ENCODE data around the gene LRP1B.

Gene LRP1B

DNA sequence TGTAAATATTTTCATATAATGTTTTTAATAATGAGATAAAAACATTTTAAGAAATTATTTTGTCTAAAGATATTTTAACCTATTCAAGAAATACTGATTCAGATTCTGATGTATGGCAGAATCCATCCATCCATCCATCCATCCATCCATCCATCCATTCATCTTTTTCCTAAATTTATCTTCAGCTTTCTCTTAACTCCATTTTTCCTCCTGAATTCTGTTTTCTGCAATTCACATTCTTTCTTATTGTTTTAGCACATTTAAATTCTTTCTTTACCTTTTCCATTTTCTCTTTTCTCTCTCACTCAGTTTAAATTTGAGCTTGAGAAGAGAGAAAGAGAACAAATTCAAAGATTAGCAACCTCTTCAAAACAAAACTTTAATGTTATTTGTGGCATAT, 3.6 kb downstream of the LRP1B start:
- H3K27me3 ChIP-seq = peaks cover 9% of the 10 kb centered on the region

DNA sequence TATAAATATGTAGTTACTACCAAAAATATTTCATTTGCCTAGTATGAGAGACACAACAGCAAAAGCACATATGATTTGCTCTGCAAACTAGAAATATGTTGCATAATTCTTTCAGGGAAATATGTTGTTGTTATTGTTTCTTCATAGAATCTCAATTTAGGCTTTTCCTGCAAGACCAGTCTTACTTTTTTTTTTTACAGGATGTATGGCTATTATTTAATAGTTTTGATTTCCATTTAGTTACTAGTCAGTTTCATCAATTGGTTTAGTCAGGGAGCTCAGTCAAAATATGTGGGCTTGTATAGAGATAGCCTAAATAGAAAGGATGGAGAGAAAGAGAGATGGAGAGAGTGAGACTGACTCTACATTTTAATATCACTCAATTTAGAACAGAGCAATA, 6.1 kb downstream of the LRP1B start:
- H3K9me3 ChIP-seq = no peaks in the 10 kb centered on the region

More for the DNA sequence above, 3.6 kb downstream of the LRP1B start:
- Histone ChIP-seq H3K36me3 (no peaks in the 10 kb centered on the region), H3K4me3 (ENCODE audit: low read depth, low read length) (no peak overlapping the region), H3K4me1 (no peaks in the 10 kb centered on the region), H3K9me3 (no peaks in the 10 kb centered on the region)
- DNase-seq = no peak
- TF ChIP-seq, protein P1, sequence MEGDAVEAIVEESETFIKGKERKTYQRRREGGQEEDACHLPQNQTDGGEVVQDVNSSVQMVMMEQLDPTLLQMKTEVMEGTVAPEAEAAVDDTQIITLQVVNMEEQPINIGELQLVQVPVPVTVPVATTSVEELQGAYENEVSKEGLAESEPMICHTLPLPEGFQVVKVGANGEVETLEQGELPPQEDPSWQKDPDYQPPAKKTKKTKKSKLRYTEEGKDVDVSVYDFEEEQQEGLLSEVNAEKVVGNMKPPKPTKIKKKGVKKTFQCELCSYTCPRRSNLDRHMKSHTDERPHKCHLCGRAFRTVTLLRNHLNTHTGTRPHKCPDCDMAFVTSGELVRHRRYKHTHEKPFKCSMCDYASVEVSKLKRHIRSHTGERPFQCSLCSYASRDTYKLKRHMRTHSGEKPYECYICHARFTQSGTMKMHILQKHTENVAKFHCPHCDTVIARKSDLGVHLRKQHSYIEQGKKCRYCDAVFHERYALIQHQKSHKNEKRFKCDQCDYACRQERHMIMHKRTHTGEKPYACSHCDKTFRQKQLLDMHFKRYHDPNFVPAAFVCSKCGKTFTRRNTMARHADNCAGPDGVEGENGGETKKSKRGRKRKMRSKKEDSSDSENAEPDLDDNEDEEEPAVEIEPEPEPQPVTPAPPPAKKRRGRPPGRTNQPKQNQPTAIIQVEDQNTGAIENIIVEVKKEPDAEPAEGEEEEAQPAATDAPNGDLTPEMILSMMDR (IDR thresholded peaks at IDR 0.05; ENCODE audit: low read depth, low read length) = no peak

DNA sequence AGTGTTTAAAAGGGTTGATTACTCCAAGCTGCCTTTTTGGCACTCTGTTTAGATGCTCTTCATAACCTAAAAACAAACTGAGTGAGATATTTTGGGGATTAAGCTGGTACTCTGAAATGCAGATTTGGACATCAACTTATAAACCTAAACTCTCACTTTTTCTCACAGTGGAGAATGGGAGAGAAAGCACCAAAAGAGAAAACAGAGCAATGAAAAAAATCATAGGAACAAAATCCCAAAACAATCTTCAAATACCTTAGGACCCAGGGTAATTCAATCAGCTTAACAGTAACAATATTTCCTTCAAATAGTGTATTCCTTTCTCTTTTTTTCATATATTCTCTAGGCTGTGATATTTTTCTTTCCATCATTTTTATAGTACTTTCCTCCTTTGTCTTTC, 11.5 kb downstream of the LRP1B start:
- no peaks in the 10 kb centered on the region for H3K4me1 ChIP-seq
- no peak for DNase-seq
- no peaks in the 10 kb centered on the region for H3K27me3 ChIP-seq
- no peaks in the 10 kb centered on the region for H3K9me3 ChIP-seq
- H3K36me3 ChIP-seq = no peaks in the 10 kb centered on the region
- TF ChIP-seq, protein P1 (IDR thresholded peaks at IDR 0.05; ENCODE audit: low read depth, low read length) = no peak
- no peak overlapping the region for H3K4me3 ChIP-seq (ENCODE audit: low read depth, low read length)

More for the DNA sequence above, 6.1 kb downstream of the LRP1B start:
- Histone ChIP-seq H3K36me3 (no peaks in the 10 kb centered on the region), H3K27me3 (no peaks in the 10 kb centered on the region; the same call in 1 of the 2 replicates), H3K4me1 (no peaks in the 10 kb centered on the region), H3K4me3 (ENCODE audit: low read depth, low read length) (no peak overlapping the region)
- TF ChIP-seq, protein P1 (IDR thresholded peaks at IDR 0.05; ENCODE audit: low read depth, low read length) = no peak
- no peak for DNase-seq

DNA sequence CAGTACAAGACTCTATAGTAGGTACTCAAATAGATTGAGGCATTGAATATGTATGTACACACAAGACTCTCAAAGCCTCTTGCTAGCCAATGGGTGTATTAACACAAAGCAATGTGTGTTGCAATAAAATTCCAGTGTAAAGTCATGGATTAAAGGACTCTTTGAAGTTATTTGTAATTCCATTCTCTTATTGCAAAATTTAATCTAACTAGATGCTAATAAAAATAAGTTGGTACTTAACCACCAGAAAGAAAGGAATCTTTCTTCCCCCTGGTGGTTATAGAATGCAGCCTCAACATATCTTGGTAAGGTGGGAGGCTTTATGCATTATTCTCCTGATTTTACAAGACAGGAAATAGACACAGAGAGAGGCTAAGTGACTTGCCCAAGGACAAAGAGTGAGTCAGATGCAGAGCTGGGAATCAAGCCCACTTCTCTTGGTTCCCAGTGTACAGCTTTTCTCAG, 18.0 kb downstream of the LRP1B start:
- Histone ChIP-seq H3K4me3 (ENCODE audit: low read depth, low read length) (no peak overlapping the region), H3K36me3 (no peaks in the 10 kb centered on the region), H3K4me1 (no peaks in the 10 kb centered on the region), H3K27me3 (no peaks in the 10 kb centered on the region), H3K9me3 (no peaks in the 10 kb centered on the region)
- TF ChIP-seq, protein P1 (IDR thresholded peaks at IDR 0.05; ENCODE audit: low read depth, low read length) = no peak
- DNase-seq = no peak

DNA sequence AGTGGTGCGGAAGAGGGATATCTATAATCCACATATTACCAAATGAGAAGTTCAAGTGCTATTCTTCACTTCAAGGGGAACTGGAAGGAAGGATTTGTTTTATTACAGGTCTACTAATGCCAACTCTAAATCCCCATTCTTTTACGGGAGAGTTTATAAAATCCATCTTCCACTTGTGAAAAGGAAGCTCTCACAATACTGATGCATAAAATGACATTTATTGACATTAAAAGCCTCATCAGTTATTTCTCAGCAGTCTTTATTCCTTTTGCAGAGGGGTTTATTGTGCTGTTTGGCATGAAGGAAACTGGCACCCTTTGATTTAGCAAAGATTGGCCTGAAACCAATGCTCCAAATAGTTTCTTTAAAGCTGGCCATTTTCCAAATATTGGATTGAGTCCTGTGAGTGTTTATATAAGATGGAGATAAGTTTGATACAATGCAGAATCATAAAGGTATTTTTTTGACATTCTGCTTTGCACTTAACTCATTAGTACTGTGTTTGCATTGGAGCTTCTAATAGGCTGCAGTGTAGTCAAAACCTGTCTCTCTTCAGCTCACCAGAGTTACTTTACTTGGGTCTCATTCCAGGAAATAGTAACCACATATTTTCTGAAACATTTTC, 26.6 kb downstream of the LRP1B start:
- no peaks in the 10 kb centered on the region for H3K4me1 ChIP-seq
- H3K9me3 ChIP-seq = no peaks in the 10 kb centered on the region
- TF ChIP-seq, protein P1 (IDR thresholded peaks at IDR 0.05; ENCODE audit: low read depth, low read length) = no peak
- H3K4me3 ChIP-seq (ENCODE audit: low read depth, low read length) = no peak overlapping the region
- no peaks in the 10 kb centered on the region for H3K27me3 ChIP-seq
- H3K36me3 ChIP-seq = no peaks in the 10 kb centered on the region
- DNase-seq = no peak

DNA sequence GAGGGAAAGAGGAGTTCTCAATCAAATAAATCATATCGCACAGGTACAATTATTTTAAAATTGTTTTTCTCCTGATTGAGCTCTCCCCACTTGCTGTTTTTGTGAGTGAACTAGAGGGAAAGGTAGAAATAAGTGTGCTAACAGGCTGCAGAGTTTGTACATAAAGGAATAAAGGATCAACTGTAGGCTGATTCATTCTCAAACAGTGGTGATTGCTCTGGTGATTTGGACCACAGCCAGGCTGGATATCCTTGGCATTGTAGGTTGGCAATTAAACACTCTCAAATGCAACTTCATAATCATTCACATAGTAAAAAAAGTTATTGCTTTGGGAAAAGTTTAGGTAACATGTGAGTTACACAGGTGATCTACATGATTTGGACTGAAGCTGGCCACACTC, 29.8 kb downstream of the LRP1B start:
- TF ChIP-seq, protein P1 (IDR thresholded peaks at IDR 0.05; ENCODE audit: low read depth, low read length) = no peak
- H3K9me3 ChIP-seq = no peaks in the 10 kb centered on the region
- no peaks in the 10 kb centered on the region for H3K36me3 ChIP-seq
- no peak overlapping the region for H3K4me3 ChIP-seq (ENCODE audit: low read depth, low read length)
- no peak for DNase-seq
- no peaks in the 10 kb centered on the region for H3K27me3 ChIP-seq
- H3K4me1 ChIP-seq = no peaks in the 10 kb centered on the region
